ENCODE data around the gene NAA38.
"Not testable (repeated sequence)": the region's sequence is repeated elsewhere in the genome, so short reads cannot be mapped to it uniquely, and the experiment has no call there.

NAA38 gene

GRCh38 chr17:7811251-7811650 lies 46.1 kb downstream of the NAA38 start:
- no peak overlapping the region for H3K4me3 ChIP-seq (replicated peaks; ENCODE audit: low read depth, low read length)
- DNase-seq (ENCODE audit: extremely low read depth, low read depth), result no peak
- no peak for TF ChIP-seq CTCF (IDR thresholded peaks at IDR 0.05; ENCODE audit: low read depth, low read length, missing control alignments)

DNA sequence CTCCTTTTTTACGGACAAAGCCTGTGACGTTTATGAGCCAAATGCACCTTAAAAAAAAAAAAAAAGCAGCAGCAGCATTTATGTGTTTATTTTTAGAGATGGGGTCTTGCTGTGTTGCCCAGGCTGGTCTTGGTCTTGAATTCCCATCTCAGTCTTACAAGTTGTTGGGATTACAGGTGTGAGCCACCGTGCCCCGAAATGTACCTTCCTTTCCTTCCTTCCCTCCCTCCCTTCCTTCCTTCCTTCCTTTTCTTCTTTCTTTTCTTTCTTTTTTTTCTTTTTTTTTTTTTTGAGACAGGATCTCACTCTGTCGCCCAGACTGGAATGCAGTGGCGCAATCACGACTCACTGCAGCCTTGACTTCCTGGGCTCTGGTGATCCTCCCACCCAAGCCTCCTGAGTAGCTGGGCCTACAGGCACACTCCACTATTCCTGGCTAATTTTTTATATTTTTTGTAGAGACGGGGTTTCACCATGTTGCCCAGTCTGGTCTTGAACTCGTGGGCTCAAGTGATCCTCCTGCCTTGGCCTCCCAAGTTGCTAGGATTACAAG lies 47.5 kb downstream of the NAA38 start:
- H3K4me3 ChIP-seq (replicated peaks; ENCODE audit: low read depth, low read length); DNase-seq (ENCODE audit: extremely low read depth, low read depth): not testable (repeated sequence)

DNA sequence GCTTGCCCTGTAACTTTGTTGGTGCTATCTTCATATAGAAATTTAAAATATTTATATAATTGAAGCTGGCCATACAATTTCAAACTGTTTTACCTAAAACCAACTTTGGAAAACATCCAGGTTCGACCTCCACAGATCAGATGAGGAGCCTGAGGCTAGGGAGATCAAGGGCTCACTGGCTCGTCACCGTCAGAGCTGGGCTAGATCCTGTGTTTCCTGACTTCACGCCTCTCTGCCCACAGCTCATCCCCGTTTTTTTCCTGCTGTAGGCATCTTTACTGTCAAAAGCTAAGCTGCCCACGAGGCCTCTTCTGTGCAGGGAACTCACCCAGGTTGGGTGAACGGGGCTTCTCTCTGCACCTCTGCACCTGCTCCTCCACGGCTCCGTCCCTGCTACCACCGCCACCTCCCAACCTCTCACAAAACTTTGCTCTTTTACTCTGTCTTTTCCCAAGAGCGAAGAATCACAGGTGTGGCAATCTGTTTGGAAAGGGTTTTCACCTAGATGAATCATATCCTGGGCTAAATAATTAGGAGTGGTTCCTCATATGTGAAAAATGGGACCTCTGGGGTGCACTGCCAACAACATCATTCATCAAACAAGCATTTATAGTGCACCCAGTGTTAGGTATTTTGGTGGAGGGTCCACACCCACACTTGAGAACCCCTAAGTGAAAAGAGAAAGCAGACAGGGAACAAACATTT lies 48.1 kb downstream of the NAA38 start:
- no peak for TF ChIP-seq CTCF (IDR thresholded peaks at IDR 0.05; ENCODE audit: low read depth, low read length, missing control alignments)
- no peak for DNase-seq (ENCODE audit: extremely low read depth, low read depth)
- H3K4me3 ChIP-seq (replicated peaks; ENCODE audit: low read depth, low read length), result no peak overlapping the region

DNA sequence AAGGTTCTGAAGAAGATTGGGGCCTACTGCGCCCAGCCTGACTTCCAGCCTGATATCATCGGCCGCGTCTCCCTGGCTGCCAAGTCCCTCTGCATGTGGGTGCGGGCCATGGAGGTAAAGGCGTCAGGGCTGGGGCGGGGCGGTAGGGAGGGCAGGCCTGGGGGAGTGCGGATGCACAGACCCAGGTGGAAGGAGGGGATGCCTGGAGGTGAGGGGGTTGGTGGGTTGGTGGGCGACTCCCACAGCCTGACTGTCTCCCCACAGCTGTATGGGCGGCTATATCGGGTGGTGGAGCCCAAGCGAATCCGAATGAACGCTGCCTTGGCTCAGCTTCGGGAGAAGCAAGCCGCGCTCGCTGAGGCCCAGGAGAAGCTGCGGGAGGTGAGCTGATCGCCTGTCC lies 50.2 kb downstream of the NAA38 start:
- DNase-seq (ENCODE audit: extremely low read depth, low read depth), result no peak
- no peak for TF ChIP-seq CTCF (IDR thresholded peaks at IDR 0.05; ENCODE audit: low read depth, low read length, missing control alignments)
- no peak overlapping the region for H3K4me3 ChIP-seq (replicated peaks; ENCODE audit: low read depth, low read length)

Measured in HFF-Myc (cell line).